H54 (cell line): ENCODE data around the gene ACSM6.

Experiments
- DNase-seq: peaks from one replicate; pipeline ENCODE4 v3.0.0; 2011; ENCODE audit warnings: low spot score, mixed read lengths; ENCODE audit not compliant: insufficient read length
- FAIRE-seq: peaks from 3 replicates; lab custom pipeline; 2011; peaks lifted over from hg19 to GRCh38; lab: Jason Lieb, UNC
- POLR2A ChIP-seq: IDR thresholded peaks from 2 replicates; pipeline ENCODE4 v1.6.1; 2011; ENCODE audit warnings: low read depth, mild to moderate bottlenecking, low read length

Gene ACSM6

DNA sequence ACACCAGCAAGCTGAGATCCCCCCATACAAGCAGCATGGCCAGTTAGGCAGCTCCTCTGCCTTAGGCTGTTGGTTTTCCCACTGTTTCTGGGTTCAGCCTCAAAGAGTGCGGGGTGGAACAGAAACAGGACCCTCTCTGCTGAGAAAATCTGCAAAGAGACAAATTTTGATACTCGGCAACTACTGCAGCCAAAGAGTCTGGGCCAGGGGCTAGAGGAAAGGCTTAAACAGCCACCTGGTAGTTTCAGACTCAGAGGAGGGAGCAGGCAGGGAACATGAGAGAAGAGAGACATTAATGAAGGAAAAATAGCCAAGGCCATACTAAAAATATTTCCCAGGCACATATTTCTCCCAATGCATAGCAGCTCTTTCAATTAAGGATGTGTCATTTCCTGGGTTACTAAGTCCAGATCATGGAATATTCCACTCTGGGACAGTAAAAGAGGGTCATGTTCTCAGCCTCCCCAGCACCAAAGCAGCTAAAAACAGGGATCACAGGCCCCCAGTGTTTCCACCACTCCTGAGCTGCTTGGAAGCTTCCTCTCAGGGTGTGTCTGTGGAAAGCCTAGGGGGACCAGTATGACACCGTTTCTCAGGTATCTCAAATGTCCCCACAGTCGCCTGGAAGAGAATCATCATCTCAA is 67.0 kb downstream of the ACSM6 start:
- FAIRE-seq: peak; percentile 82
- DNase-seq: peak; percentile 57
- TF ChIP-seq POLR2A: no peak

DNA sequence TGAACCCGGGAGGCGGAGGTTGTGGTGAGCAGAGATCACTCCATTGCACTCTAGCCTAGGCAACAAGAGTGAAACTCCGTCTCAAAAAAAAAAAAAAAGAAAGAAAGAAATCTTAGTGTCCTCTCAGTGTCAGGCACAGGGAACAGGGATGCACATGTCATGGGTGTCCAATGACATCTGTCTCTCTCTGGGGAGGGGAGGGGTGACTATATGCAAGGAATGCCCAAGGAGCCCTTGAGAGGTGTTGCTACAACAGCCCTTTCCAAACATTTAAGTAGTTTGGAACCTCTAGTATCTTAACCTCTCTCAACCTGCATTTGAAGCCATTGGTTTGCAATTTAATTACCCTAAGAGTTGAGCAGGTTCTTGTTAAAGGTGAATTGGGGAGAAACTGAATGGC is 67.9 kb downstream of the ACSM6 start:
- DNase-seq (no peak), FAIRE-seq (no peak)
- TF ChIP-seq POLR2A: no peak

DNA sequence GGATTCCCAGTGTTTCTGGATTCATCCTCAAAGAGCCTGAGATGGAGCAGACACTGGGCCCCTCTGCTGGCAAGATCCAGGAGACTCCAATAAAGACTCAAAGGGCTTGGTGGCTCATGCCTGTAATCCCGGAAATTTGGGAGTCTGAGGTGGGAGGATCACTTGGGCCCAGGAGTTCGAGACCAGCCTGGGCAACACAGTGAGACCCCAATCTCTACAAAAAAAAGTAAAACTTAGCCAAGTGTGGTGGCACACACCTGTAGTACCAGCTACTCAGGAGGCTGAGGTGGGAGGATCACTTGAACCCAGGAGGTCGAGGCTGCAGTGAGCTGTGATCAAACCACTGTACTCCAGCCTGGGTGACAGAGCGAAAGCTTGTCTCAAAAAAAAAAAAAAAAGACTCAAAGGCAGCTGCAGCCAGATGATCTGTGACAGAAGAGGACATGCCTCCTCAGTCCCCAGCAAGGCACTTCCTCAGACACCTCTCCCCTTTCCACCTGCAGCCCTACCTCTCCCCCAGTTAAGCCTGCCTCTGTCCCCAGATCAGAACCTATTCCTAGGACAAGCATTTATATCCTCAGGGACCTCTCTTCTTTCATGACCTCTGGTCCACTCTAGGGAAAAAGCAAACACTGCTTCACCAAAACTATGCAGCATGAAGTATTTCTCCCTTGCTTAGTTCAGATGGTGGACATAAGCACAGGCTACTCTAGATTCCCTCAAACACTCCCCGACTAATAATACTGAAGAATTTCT is 68.9 kb downstream of the ACSM6 start:
- FAIRE-seq (no peak), DNase-seq (no peak)
- no peak for TF ChIP-seq POLR2A

GRCh38 chr10:95263864-95264226 is 69.8 kb downstream of the ACSM6 start:
- DNase-seq (no peak), FAIRE-seq (no peak)
- TF ChIP-seq POLR2A: no peak

GRCh38 chr10:95264227-95265051 is 70.4 kb downstream of the ACSM6 start:
- DNase-seq: no peak
- TF ChIP-seq POLR2A: no peak
- FAIRE-seq: no peak

DNA sequence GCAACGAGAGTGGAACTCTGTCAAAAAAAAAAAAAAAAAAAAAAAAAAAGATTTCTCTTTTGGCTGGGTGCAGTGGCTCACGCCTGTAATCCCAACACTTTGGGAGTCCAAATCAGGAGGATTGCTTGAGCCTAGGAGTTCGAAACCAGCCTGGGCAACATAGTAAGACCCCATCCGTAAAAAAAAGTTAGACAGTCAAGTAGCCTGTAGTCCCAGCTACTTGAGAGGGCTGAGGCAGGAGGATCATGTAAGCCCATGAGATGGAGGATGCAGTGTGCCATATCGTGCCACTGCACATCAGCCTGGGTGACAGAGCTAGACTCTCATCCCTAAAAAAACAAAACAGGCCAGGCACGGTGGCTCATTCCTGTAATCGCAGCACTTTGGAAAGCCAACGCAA is 71.5 kb downstream of the ACSM6 start:
- DNase-seq: no peak
- no peak for TF ChIP-seq POLR2A
- FAIRE-seq: no peak

- DNase-seq: peak; percentile 60
- FAIRE-seq: no peak
- TF ChIP-seq POLR2A: no peak
Observed at GRCh38 chr10:95266674-95267095, 72.6 kb downstream of the ACSM6 start.

DNA sequence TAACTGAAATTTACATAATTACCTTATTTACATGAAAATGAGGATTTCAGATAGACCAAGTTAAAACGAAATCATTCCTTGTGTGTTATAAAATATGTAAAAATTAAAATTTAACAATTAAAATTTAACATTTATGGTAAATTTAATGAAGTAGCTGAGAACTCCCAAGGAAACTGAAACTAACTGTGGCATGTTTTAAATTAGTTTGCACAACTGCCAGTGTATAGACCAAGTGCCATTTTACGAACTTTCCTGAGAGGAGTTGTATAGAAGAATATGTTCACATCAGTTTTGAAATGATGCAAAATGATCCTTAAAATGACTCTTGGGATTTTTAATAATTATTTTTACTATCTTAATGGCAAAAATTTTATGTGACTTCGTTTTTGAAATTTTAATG is 73.2 kb downstream of the ACSM6 start:
- no peak for TF ChIP-seq POLR2A
- no peak for FAIRE-seq
- DNase-seq: no peak

DNA sequence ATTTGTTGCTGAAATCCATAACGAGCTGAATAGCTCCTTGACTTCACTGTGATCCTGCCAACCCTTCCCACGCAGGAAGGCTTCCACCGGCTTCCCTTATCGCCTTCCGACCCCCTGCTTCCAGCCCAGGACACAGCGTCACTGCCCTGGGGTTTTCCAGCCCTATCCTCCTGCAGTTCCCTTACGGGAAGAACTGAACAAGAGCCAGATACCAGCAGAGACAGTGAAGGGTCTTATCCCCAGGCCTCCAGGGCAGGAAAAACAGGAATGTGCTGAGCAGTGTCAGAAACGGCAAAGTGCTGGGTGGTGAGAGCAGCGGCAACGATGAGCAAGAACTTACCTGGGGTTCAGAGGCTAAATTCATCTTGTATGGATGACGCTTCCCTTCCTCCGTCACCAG is 74.4 kb downstream of the ACSM6 start:
- no peak for DNase-seq
- FAIRE-seq: no peak
- no peak for TF ChIP-seq POLR2A

DNA sequence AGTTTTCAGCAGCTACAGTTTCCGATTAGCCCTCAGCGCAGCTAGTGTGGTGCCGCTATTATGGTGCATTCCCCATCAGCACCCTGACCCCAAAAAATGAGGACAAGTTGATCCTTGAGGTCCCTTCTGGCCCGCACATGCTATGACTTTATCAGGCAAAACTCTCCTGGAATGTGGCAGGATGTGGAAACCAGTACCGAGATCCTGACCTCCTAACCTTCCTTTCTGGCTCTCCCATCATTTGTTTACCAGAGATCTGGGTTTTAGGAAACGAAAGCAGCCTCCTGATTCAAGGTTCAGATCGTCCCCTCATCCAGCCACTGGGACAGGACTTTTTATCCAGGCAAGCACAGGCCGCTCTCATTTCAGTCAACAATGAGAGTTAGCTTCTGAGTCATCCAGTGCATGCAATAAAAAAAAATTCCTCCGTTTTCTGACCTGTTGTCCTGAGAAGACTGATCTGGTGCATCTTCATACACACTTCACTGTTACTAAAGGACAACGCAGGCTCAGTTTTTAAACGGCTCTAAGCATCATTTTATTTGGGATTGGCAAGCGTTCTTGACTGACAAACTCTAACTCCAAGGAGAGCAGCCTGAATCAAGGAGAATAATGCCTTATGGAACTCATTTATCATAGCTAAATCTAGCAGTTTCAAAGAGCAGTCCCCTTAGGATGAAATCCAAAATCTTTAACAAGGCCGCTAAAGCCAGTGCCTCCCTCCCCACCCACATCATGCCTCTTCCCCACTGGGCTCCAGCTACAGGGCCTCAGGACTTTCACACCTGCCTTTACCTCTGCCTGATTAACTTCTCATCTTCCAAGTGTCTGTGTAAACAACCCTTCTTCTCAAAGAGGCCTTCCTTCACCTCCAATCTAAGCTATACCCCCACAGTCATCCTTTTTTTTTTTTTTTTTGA is 79.6 kb downstream of the ACSM6 start:
- TF ChIP-seq POLR2A: no peak
- FAIRE-seq (peak; percentile 90), DNase-seq (peak; percentile 69)

- FAIRE-seq: no peak
- no peak for DNase-seq
- TF ChIP-seq POLR2A: no peak
Observed at GRCh38 chr10:95275726-95276366, 81.8 kb downstream of the ACSM6 start.

DNA sequence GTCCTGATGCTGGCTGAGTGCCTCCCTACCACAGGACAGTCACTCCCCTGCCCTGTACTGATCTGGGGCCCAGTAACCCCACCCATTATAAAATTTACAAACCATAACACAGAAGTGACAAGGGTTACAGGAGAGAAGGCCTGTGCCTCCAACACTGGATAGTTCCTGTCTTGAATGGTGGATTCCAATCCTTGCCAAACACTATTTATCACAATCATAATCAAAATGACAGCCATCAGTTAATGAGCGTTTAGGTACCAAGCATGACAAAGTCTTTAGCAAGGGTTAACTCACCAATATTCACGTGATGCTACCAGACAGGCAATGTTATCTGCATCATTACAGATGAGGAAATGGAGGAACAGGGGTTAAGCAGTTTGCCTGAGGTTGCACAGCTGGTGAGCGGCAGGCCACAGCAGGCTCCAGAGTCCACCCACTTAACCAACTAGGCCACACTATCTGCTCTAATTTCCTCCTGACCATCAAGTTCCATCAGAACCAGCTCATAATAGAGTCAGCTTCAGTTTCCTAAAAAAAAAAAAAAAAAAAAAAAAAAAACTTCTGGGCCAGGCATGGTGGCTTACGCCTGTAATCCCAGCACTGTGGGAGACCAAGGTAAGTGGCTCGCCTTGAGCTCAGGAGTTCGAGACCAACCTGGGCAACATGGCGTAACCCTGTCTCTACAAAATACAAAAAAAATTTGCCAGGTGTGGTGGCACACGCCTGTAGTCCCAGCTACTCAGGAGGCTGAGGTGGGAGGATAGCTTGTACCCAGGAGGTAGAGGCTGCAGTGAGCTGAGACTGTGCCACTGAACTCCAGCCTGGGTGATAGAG is 82.5 kb downstream of the ACSM6 start:
- DNase-seq (no peak), FAIRE-seq (no peak)
- TF ChIP-seq POLR2A: no peak
